C4-2B (cell line): ENCODE data around the gene GSK3B.

Experiments used
- CTCF ChIP-seq: fragments of 450-650 bp; conservative IDR thresholded peaks from 2 replicates; pipeline ENCODE4 v1.5.1; 2017; ENCODE audit warnings: mild to moderate bottlenecking
- ZFX ChIP-seq: fragments of 450-650 bp; IDR thresholded peaks from 2 replicates; pipeline ENCODE4 v1.6.1; 2017

- TF ChIP-seq CTCF (no peak), ZFX (no peak)
Measured at GRCh38 chr3:120071259-120071658, 23.0 kb downstream of the GSK3B start.
